Naive B cell (primary cell): Measurements from ENCODE around the gene CLBA1. TPM values are rescaled to one million over a fixed set of nuclear protein-coding genes. Genes with fewer than 3 reads are reported as not detected.

Experiments used
- ATAC-seq, 2 donors: fragments of 150-1000 bp; cut with Tn5 transposase; 2 replicates each; pipeline ENCODE4 v1.10.0; 2021; ENCODE audit warnings: low read depth in 2 of 2, mild to moderate bottlenecking in 2 of 2, moderate library complexity in 2 of 2
- DNase-seq: peaks from one replicate; pipeline ENCODE4 v3.0.0; 2022
- H3K27ac Mint-ChIP-seq, 6 donors: one replicate each; pipeline ENCODE4 v1.8.0; 2020 to 2022; ENCODE audit warnings: mild to moderate bottlenecking in 6 of 6, mixed read lengths in 6 of 6, moderate library complexity in 5 of 6, inconsistent platforms in 2 of 6
- H3K27me3 Mint-ChIP-seq, 3 donors: one replicate each; pipeline ENCODE4 v1.8.0; 2021 to 2022; ENCODE audit warnings: mixed read lengths in 3 of 3, mild to moderate bottlenecking in 1 of 3
- H3K36me3 Mint-ChIP-seq, 2 donors: one replicate each; pipeline ENCODE4 v1.8.0; 2020 to 2022; ENCODE audit warnings: mixed read lengths in 2 of 2, inconsistent platforms in 1 of 2, mild to moderate bottlenecking in 1 of 2
- H3K4me1 Mint-ChIP-seq, 3 donors: one replicate each; pipeline ENCODE4 v1.8.0; 2020 to 2022; ENCODE audit warnings: mixed read lengths in 3 of 3, inconsistent platforms in 1 of 3, mild to moderate bottlenecking in 1 of 3, moderate library complexity in 1 of 3
- H3K4me3 Mint-ChIP-seq, 8 donors: one replicate each; pipeline ENCODE4 v1.8.0; 2020 to 2022; ENCODE audit warnings: mild to moderate bottlenecking in 8 of 8, mixed read lengths in 8 of 8, moderate library complexity in 8 of 8, inconsistent platforms in 2 of 8
- H3K9me3 Mint-ChIP-seq, 7 donors: one replicate each; pipeline ENCODE4 v1.8.0; 2020 to 2022; ENCODE audit warnings: mixed read lengths in 7 of 7, mild to moderate bottlenecking in 5 of 7, inconsistent platforms in 2 of 7, moderate library complexity in 1 of 7
- polyA plus RNA-seq, 6 donors: library from polyadenylated mRNA; unstranded; fragments of 300-500 nt; fragmentation: Illumina TruSeq; gene quantifications; one replicate each; pipeline ENCODE4 v1.2.3, GENCODE V29; 2021; ENCODE audit warnings: low read depth in 6 of 6

CLBA1 gene
- polyA plus RNA-seq, 6 donors from 2014 or later: 0.59 to 1.1 (median 0.85) TPM; not detected in 1

- Mint-ChIP-seq H3K9me3 (no peaks in the 10 kb centered on the region), H3K4me1 (no peaks in the 10 kb centered on the region), H3K27me3 (peaks cover 0 to 10% (median 0%) of the 10 kb centered on the region in 3 donors), H3K4me3 (no peak overlapping the region), H3K36me3 (no peaks in the 10 kb centered on the region), H3K27ac (no peak overlapping the region)
- DNase-seq (no peak), ATAC-seq (no peak)
Observed at GRCh38 chr14:104953097-104953496, 32.5 kb upstream of the CLBA1 start.

GRCh38 chr14:104953896-104954656 lies 31.5 kb upstream of the CLBA1 start:
- no peaks in the 10 kb centered on the region for H3K9me3 Mint-ChIP-seq
- ATAC-seq (no peak), DNase-seq (no peak)
- peak overlapping the region in 1 of 6 donors; percentile 66 for H3K27ac Mint-ChIP-seq
- H3K4me1 Mint-ChIP-seq: no peaks in the 10 kb centered on the region
- H3K4me3 Mint-ChIP-seq: no peak overlapping the region
- no peaks in the 10 kb centered on the region for H3K36me3 Mint-ChIP-seq
- H3K27me3 Mint-ChIP-seq: peaks cover 0 to 10% (median 0%) of the 10 kb centered on the region in 3 donors

DNA sequence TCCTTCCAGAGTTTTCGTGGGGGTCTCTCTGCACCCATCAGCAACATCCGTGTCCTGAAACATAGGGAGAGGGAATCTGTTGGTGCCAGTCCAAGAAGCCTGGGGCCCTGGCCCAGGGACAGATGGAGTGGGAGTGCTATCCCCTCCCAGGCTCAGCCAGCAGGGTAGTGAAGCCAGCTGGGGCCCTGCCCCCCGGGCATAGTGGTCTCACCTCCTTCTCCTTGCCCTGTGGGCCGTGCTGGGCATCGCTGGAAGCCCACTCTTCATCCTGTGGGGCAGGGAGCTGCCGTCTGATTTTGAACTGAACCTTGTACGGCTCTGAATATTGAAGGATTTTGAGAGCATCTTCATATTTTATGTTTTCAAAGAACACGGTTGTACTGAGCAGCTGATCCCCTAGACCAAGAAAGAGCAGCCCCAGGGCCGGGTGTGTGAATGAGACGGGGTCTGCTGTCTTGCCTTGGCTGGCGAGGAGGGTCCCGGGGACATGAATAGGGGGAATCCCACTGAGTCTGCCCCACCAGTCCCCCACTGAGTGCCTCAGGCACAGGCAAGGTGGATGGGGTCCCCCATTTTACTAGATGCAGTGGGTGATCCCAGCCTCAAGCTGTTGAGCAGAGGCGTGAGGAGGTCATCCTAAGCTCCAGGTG lies 30.7 kb upstream of the CLBA1 start:
- Mint-ChIP-seq H3K9me3 (no peaks in the 10 kb centered on the region), H3K36me3 (no peaks in the 10 kb centered on the region), H3K4me3 (no peak overlapping the region), H3K4me1 (no peaks in the 10 kb centered on the region), H3K27me3 (peaks cover 0 to 10% (median 0%) of the 10 kb centered on the region in 3 donors), H3K27ac (no peak overlapping the region)
- DNase-seq (no peak), ATAC-seq (no peak)

- Mint-ChIP-seq H3K27me3 (peaks cover 0 to 13% (median 2%) of the 10 kb centered on the region in 3 donors), H3K27ac (no peak overlapping the region), H3K4me3 (no peak overlapping the region), H3K36me3 (no peaks in the 10 kb centered on the region), H3K4me1 (no peaks in the 10 kb centered on the region), H3K9me3 (no peaks in the 10 kb centered on the region)
- ATAC-seq (no peak), DNase-seq (no peak)
Observed at GRCh38 chr14:104955396-104955770, 30.2 kb upstream of the CLBA1 start.

- H3K36me3 Mint-ChIP-seq: no peaks in the 10 kb centered on the region
- no peak for ATAC-seq
Observed at GRCh38 chr14:104956290-104956890, 29.2 kb upstream of the CLBA1 start.

DNA sequence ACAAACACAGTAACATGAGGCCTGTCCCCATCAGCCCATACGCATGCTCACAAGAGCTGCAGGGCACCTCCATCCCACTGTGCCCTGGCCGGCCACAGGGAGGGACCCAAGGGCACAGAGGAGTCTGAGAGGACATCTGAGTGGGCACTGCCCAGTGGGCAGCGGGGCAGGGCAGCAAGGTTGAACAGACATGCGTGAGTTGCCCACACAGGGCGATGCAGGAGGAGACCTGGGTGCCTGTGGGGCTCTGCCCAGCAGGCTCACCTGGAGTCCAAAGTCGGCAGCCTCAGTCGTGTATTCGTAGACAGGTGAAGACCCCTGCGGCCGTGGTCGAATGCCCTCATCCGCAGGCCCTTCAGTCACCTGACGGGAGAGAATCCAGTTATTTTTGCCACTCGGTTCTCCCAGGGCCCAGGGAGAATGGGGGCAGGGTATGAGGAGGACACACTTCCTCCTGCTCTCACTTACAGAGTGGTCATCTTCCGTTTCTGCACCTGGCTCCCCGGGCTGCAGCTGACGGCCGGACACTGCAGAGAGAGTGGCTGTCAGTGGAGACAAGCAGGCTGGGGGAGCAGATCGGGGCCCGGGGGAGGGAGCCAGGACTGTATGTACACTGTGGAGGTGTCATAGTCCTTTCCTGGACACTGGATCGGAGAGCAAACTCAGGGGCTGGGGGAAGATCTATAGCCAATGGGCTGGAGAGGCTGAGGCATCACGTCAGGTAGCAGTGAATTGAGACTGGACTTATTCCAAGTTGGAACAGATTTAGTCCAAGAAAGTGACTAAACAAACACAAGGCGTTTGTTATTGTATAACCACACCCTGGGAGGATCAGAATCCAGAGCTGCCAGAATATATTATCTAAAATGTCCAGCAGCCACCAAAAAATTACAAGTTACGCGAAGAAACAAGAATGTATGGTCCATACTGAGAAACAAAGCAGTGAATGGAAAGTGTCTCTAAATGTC lies 28.2 kb upstream of the CLBA1 start:
- Mint-ChIP-seq H3K4me3 (no peak overlapping the region), H3K27ac (peak overlapping the region in 1 of 6 donors; percentile 39)

More at GRCh38 chr14:104956290-104956890, 29.2 kb upstream of the CLBA1 start:
- no peaks in the 10 kb centered on the region for H3K9me3 Mint-ChIP-seq
- DNase-seq: no peak
- no peaks in the 10 kb centered on the region for H3K4me1 Mint-ChIP-seq
- no peak overlapping the region for H3K4me3 Mint-ChIP-seq
- H3K27me3 Mint-ChIP-seq: peaks cover 0 to 18% (median 4%) of the 10 kb centered on the region in 3 donors
- no peak overlapping the region for H3K27ac Mint-ChIP-seq

GRCh38 chr14:104964546-104964945 lies 21.0 kb upstream of the CLBA1 start:
- DNase-seq: no peak
- peaks cover 2 to 8% (median 4%) of the 10 kb centered on the region in 3 donors for H3K4me1 Mint-ChIP-seq

More for the DNA sequence above, 28.2 kb upstream of the CLBA1 start:
- no peaks in the 10 kb centered on the region for H3K4me1 Mint-ChIP-seq
- H3K27me3 Mint-ChIP-seq: peaks cover 0 to 18% (median 11%) of the 10 kb centered on the region in 3 donors
- ATAC-seq (no peak), DNase-seq (no peak)
- no peaks in the 10 kb centered on the region for H3K36me3 Mint-ChIP-seq
- no peaks in the 10 kb centered on the region for H3K9me3 Mint-ChIP-seq

DNA sequence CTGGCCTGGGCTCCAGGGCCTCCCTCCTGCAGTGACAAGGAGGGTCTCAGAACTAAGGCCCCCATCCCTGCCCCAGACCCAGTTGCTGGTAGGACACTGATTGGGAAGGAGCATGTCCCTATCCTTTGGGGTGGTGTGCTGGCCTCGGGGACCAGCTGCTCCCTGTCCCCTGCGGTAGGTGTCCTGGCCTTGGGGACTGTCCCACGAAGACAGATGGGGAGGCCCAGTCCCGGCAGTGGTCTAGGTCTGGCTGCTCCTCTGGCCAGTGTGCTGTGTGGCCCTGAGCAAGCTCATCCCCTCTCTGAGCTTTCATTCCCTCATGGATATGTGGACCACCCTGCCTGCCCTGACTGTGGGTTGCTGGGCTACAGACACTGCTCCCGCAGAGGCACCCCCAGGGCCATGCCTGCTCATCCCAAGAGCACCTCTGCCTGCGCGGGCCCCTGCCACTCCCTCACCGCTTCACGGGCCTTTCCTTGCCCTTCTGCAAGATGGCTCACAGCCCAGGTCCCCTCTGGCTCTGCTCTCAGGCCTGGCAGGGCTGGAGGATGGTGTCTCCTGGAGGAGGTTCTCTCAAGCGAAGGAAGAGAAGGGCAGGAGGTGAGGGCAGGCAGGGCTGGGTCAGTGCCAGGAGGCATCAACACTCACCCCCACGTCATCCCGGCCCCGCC lies 19.9 kb upstream of the CLBA1 start:
- ATAC-seq (no peak), DNase-seq (no peak)
- no peaks in the 10 kb centered on the region for H3K9me3 Mint-ChIP-seq
- peaks cover 2 to 8% (median 4%) of the 10 kb centered on the region in 3 donors for H3K4me1 Mint-ChIP-seq
- peaks cover 11 to 39% (median 18%) of the 10 kb centered on the region in 3 donors for H3K27me3 Mint-ChIP-seq
- H3K27ac Mint-ChIP-seq: no peak overlapping the region
- H3K36me3 Mint-ChIP-seq: no peaks in the 10 kb centered on the region
- H3K4me3 Mint-ChIP-seq: peak overlapping the region in 1 of 8 donors; percentile 2

More at GRCh38 chr14:104964546-104964945, 21.0 kb upstream of the CLBA1 start:
- H3K27me3 Mint-ChIP-seq: peaks cover 15 to 46% (median 18%) of the 10 kb centered on the region in 3 donors
- no peak for ATAC-seq
- no peaks in the 10 kb centered on the region for H3K36me3 Mint-ChIP-seq
- no peak overlapping the region for H3K27ac Mint-ChIP-seq
- no peak overlapping the region for H3K4me3 Mint-ChIP-seq
- no peaks in the 10 kb centered on the region for H3K9me3 Mint-ChIP-seq

DNA sequence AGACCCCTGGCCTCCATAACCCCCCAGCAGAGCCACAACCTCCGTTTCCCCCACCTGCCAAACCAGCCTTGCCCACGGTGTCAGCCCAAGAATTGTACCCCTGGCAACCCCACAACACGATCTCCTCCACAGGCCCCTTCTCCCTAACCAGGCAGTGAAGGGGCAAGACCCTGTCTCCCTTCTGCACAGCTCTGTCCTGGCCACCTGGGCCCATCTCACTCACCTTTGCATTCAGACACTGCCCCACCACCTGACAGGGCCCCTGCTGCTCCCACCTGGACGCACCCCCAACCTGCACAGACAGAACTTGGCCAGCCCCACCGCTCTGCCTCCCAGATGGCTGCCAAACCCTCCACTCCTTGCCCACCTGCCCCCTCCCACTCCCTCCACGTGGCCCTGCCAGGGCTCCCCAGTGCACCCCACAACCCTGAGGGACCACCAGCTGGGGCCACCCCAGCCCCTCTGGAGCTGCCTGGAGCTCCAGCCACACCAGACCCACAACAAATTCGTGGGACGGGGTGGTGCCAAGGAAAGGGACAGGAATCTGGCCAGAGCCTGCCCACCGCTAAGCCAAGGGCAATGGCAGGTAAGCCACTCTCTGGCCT lies 19.2 kb upstream of the CLBA1 start:
- peaks cover 2 to 8% (median 4%) of the 10 kb centered on the region in 3 donors for H3K4me1 Mint-ChIP-seq
- no peak overlapping the region for H3K27ac Mint-ChIP-seq
- no peaks in the 10 kb centered on the region for H3K36me3 Mint-ChIP-seq
- DNase-seq (no peak), ATAC-seq (no peak)
- no peak overlapping the region for H3K4me3 Mint-ChIP-seq
- peaks cover 11 to 38% (median 18%) of the 10 kb centered on the region in 3 donors for H3K27me3 Mint-ChIP-seq
- no peaks in the 10 kb centered on the region for H3K9me3 Mint-ChIP-seq

DNA sequence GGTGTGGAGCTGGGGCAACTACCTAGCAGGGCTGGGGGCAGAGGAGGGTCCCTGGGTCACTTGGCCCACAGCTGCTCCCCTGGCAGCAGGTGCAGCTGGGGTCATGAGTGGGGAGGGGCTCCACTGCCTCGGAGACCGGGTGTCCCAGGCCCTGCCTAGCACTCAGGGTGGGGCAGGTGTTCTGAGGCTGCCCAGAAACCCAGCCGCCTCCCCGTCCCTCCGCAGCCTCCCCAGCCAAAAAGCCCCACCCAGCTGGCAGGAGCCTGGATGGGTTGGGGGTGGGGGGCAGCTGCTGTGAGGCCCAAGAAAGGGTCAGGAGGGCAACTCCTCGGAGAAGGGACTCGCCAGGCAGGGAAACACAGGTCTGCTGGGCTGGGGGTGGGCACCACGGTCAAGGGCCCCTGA lies 18.6 kb upstream of the CLBA1 start:
- Mint-ChIP-seq H3K9me3 (no peaks in the 10 kb centered on the region), H3K36me3 (no peaks in the 10 kb centered on the region), H3K27ac (no peak overlapping the region), H3K27me3 (peaks cover 8 to 38% (median 18%) of the 10 kb centered on the region in 3 donors), H3K4me1 (peaks cover 2 to 8% (median 4%) of the 10 kb centered on the region in 3 donors), H3K4me3 (peak overlapping the region in 1 of 8 donors; percentile 29)
- ATAC-seq (no peak), DNase-seq (no peak)

DNA sequence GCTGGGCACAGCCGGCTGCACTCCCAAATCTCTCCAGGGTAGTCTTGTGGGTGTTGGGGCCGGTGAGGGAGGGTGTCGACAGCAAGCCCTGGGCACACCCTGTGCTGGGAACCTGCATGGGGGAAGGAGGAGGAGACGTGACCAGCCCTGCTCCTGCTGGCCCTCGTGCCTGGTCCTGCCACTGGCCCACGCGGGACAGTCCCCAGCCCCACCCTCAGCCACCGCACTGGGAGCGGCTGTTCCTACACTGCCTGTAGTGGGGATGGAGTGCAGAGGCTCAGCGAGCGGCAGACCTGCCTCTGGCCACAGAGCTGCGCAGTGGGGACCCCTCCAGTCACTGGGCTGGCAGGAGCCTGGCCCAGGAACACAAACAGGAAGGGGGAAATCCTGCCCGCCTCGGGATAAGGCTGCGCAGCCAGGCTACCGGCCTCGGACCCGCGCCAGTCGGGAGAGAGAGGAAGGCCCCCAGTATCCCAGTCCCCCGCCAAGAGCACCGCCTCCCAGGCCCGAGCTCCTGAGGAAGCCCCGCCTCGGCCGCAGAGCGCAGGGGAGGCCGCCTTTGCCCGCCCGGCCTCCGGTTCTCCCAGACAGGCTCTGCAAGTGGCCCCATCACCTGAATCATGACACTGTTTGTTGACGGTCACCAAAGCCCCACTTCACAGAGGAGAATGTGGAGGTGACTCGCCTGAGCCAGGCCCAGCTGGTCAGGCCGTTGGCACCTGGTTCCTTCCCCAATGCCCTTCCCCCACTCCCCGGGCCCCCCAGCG lies 18.0 kb upstream of the CLBA1 start:
- peak overlapping the region in 2 of 8 donors; percentile 29 for H3K4me3 Mint-ChIP-seq
- H3K9me3 Mint-ChIP-seq: no peaks in the 10 kb centered on the region
- peaks cover 4 to 38% (median 18%) of the 10 kb centered on the region in 3 donors for H3K27me3 Mint-ChIP-seq
- peak in 1 of 2 donors; percentile 28 for ATAC-seq
- H3K36me3 Mint-ChIP-seq: no peaks in the 10 kb centered on the region
- no peak for DNase-seq
- no peak overlapping the region for H3K27ac Mint-ChIP-seq
- peaks cover 2 to 8% (median 4%) of the 10 kb centered on the region in 3 donors for H3K4me1 Mint-ChIP-seq
